HG02973 (cell line): ENCODE data around the gene ITGB3.

ENCODE experiments used
- ATAC-seq: cut with Tn5 transposase; IDR thresholded peaks from one replicate; pipeline ENCODE4 v1.9.1; 2021; ENCODE audit warnings: moderate library complexity; ENCODE audit not compliant: unreplicated experiment

The ITGB3 gene

GRCh38 chr17:47295874-47296255 lies 42.2 kb downstream of the ITGB3 start:
- ATAC-seq, result no peak

DNA sequence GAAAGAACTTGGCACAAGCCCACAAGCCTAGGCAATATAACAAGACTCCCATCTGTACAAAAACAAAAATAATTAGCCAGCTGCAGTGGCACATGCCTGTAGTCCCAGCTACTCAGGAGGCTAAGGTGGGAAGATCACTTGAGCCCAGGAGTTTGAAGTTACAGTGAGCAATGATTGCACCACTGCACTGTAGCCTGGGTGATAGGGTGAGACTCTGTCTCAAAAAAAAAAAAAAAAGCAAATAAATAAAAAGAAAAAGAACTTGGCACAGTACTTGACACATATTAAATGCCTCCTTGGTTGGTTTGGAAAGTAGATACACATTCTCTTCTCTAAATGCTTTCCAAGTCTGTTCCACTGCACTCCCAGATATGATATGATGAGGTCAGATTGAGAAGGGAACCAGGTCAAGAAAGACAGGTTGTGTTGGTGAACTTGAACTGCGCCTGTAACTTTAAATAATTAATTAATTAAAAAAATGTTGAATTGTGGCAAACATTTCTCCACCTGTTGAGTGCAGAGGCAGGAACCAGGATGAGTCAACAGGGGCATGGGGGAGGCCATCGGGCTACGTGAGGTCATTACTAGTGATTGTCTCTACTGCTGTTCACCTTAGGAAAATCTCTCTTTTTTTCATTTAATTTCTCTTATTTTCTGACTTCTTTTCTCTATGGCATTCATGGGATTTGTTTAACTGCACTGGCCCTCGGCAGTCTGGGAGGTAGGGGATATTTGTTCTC lies 44.2 kb downstream of the ITGB3 start:
- ATAC-seq, result no peak

DNA sequence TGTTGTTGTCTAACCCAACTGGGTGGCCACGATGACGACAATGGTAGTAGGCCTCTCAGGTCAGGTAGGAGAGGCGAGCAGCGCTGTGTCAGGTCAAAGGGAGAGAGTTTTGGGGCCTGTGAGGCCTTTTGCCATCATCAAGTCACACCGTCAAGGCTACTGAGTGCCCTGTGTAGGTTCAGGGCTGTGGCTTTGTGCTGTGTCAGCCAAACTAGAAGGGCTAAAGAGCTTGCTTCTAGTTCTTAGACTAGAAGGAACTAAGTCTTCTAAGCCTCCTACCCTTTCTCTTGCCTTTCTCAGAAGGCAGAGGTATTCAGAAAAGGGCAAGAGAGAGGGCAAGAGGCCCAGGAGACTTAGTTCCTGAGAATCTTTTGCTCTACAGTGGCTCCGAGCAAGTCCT lies 45.1 kb downstream of the ITGB3 start:
- ATAC-seq, result no peak

DNA sequence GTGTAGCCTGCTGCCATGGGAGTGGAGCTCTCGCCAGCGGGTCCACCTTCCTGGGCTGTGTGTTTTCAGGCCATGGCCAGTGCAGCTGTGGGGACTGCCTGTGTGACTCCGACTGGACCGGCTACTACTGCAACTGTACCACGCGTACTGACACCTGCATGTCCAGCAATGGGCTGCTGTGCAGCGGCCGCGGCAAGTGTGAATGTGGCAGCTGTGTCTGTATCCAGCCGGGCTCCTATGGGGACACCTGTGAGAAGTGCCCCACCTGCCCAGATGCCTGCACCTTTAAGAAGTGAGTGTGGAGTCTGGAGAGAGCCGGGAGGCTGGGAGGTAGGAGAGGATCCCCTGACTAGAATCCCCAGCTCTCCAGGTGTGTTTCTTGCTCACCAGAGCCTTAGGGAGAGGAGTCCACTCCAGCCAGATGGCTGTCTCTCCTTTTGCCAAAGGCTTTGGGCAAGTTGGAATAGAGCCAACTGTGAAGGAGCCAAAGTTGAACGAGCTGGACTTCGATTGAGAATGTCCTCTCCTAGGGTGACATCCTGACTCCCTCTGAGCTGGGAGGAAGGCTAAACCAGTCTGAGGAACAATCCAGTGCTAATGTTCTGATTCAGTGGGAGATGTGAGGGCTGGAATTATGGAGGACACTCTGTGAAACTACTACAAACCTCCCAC lies 45.7 kb downstream of the ITGB3 start:
- ATAC-seq, result no peak

DNA sequence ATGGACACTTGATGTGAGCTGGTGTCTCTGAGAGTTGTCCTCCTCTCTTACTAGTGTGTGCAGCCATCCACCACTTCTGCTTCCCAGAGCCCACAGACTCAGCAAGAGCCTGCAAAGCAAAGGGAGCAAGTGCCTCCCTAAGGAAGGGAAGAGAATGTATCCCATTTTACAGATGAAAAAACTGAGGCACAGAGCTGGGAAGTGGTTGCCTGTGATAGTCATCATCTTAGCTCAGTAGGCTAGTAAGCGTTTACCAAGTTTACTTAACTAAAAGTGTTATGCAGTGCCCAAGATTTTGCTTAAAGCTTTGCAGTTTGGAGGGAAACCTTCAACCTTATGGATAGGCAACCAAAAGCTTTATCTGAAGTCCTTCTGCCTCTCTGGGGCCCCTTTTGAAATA lies 47.1 kb downstream of the ITGB3 start:
- no peak for ATAC-seq

GRCh38 chr17:47301161-47301560 lies 47.5 kb downstream of the ITGB3 start:
- no peak for ATAC-seq

- no peak for ATAC-seq
Observed at GRCh38 chr17:47301831-47302230, 48.2 kb downstream of the ITGB3 start.

DNA sequence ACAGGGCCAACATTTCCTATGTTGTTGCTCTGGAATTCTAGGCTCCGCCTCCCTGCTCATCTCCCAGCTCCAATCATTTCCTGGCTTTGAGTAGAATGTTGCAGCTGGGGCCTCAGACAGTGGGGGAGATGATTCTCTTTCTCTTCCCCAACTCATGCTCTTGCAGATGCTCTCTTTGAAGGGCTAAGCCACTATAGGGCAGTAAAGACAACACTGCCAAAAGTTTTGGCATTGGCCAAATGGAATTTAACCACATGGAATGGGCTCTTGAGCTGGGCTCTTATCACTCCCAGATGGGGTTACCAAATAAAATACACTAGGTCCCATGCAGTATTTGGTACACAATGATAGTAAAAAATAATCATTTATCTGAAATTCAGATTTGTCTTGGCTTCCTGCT lies 50.6 kb downstream of the ITGB3 start:
- no peak for ATAC-seq

GRCh38 chr17:47305302-47305923 lies 51.8 kb downstream of the ITGB3 start:
- no peak for ATAC-seq

DNA sequence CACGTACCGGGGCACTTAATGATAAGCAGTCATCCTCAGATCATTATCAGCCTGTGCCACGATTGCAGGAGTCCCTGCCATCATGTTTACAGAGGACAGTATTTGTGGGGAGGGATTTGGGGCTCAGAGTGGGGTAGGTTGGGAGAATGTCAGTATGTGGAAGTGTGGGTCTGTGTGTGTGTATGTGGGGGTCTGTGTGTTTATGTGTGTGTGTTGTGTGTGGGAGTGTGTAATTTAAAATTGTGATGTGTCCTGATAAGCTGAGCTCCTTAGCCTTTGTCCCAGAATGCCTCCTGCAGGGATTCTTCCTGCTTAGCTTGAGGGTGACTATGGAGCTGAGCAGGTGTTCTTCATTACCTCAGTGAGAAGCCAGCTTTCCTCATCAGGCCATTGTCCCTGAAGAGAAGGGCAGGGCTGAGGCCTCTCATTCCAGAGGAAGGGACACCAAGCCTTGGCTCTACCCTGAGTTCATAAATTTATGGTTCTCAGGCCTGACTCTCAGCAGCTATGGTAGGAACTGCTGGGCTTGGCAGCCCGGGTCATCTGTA lies 56.6 kb downstream of the ITGB3 start:
- ATAC-seq, result no peak

DNA sequence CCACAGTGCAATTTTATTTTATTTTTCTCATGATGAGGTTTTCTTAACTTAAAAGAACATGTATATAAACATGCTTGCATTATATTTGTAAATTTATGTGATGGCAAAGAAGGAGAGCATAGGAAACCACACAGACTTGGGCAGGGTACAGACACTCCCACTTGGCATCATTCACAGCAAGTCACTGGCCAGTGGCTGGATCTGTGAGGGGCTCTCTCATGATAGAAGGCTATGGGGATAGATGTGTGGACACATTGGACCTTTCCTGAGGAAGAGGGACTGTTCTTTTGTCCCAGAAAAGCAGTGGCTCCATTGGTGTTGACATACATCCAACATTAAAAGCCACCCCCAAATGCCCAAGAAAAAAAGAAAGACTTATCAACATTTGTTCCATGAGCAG lies 57.8 kb downstream of the ITGB3 start:
- ATAC-seq, result no peak

GRCh38 chr17:47315451-47316266 lies 62.0 kb downstream of the ITGB3 start:
- ATAC-seq, result no peak

DNA sequence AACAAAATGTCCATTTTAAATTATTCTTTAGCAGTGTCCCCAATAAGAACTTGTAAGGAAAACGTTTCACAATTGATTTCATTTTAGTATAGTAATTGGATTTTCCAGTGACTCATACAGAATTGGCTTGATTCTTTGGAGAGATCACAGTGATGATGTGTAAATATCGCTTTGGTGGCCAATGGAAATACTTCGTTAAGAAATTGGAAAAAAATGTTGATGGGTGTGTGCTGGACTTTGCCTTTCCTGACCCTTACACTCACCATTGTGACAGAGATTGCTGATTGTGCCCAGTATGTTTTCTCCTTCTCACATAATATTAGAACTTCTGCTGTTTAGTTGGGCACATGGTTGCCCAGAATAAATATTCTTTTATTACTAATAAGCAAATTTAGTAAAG lies 62.7 kb downstream of the ITGB3 start:
- no peak for ATAC-seq

DNA sequence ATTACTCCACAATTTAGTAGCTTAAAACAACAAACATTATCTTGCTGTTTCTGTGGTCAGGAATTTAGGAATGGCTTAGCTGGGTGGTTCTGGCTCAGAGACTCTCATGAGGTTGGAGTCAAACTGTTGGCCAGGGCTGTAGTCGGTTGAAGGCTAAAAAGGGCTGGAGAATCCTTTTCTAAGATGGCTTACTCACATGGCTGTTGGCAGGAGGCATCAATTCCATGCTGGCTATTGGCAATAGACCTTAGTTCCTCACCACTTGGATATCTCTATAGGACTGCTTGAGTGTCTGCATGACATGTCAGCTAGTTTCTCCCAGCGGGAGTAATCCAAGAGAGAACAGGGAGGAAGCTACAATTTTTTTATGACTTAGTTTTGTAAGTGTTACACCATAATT lies 63.5 kb downstream of the ITGB3 start:
- no peak for ATAC-seq

DNA sequence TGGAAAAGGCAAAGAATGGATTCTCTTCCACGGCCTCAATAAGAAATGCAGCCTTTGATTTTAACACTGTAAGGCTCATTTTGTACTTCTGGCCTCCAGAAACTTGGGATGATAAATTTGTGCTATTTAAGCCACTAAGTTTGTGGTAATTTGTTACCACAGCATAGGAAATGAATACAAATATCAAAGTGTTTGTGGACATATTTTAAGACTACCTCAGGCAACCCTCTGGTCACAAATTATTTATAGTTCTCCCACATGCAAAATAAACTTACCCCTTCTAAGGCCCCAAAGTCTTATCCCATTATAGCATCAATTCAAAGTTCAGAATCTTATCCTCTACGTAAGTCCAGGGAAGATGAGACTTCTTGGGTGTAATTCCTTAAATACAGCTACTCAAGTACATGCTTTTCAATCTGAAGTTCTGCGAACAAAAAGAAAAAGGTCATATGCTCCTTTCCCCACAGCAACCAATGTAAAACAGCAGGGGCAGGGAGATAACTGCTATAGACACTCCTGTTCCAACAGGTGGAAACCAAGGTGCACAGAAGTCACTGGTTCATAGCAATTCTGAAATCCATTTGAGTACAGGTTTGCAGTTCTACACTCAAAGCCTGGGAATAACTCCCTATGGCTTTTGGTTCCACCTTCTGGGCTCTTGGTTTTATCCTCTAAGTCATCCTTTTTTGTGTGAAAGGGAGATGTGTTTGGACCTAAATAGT lies 64.7 kb downstream of the ITGB3 start:
- no peak for ATAC-seq

DNA sequence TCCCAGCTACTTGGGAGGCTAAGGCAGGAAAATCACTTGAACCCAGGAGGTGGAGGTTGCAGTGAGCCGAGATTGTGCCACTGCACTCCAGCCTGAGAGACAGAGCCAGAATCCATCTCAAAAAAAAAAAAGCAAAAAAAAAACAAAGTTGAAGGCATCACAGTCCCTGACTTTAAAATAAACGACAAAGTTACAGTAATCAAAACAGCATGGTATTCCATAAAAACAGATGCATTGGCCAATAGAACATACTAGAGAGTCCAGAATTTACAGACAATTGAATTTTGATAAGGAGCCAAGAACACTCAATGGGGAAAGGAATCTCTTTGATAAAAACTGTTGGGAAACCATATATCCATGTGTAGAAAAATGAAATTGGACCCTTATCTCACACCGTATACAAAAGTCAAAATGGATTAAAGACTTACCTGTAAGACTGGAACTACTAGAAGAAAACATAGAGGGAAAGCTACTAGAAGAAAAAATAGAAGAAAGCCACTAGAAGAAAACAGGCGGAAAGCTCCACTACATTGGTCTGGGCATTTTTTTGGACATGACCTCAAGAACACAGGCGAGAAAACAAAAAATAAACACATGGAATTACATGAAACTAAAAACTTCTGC lies 67.4 kb downstream of the ITGB3 start:
- no peak for ATAC-seq

DNA sequence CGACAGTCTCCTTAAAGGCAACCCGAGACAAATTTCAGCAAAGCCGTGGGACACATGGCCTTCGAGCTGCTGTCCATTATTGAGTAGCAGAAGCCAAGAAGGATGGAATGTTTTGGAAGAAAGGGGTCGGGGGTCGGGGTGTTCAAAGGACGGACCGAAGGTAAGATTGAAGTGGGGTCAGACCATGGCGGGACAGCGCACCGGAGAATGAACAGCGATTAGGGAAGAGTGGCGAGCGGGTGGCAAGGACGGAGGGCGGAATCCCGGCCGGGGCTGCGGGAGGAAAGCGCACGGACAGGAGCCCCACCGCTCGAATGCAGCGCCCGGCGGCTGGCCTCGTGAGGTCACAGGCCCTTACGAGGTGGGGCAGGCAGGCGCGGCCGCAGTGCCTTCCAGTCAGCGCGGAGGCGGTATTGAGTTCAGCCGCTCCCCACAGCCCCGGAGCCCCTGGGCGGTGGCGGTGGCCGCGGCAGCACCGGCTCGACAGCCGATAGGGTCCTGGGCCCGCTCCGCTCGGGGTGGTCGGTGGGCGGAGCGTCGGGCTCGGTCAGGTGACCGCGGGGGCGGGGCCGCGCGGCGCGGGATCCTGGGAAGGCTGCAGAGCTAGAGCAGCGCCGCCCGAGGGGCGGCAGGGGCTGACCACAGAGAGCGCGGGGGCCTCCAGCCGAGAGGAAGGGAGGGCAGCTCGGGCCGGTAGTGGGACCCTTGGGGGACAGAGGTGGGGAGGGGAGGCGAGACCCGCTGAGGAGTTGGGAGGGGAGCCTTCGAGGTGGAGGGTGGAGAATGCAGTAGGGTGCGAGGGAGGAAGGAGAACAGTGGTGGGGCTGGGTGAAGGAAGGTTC lies 70.0 kb downstream of the ITGB3 start, which contains the start of gene EFCAB13:
EFCAB13 (plus strand) TSS at position 574 of the 842 bp plus-strand sequence. CDS start 4,399 bp downstream, outside the sequence.
- peak; percentile 87 for ATAC-seq

DNA sequence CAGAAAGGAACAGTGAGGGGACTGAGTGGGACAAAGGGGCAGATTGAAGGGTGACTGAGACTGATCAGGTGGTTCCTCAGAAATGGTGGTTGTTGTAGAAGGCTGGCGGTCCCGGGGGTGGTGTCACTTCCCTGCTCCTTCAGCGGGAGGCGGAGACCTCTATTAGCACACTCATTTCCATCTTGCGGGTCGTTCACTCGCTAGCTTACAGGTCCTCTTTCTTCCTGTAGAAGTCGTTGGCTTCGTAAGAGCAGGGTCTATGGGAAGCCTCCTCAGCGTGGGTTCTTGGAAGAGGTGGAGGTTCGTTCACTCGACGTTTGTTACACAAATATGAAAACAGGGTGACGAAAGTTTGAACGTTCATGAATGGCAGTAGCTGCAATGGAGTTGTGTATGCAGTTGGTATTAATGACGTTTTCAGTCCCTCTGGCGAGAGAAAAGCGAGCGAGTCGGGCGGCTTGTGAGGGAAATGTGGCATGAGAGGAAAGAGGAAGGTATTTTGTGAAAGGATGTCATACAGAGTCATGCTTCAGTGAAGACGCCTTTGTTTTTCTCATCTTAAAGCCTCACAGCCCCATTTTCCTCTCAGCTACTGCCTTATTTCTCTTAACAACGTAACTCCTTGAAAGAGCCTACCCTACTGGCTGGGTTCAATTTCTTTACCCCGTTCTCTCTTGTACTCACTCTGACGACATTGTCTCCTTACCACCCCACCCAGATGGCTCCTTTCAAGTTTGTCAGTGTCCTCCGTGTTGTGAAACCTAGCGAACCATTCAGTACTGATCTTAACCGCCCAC lies 70.8 kb downstream of the ITGB3 start:
- peak; percentile 28 for ATAC-seq
